Measurements from ENCODE around the gene HGS.
A peak's percentile ranks its signal among the peaks of the same experiment; 100 is the strongest.
"Not testable (repeated sequence)": the region's sequence is repeated elsewhere in the genome, so short reads cannot be mapped to it uniquely, and the experiment has no call there.

The HGS gene

DNA sequence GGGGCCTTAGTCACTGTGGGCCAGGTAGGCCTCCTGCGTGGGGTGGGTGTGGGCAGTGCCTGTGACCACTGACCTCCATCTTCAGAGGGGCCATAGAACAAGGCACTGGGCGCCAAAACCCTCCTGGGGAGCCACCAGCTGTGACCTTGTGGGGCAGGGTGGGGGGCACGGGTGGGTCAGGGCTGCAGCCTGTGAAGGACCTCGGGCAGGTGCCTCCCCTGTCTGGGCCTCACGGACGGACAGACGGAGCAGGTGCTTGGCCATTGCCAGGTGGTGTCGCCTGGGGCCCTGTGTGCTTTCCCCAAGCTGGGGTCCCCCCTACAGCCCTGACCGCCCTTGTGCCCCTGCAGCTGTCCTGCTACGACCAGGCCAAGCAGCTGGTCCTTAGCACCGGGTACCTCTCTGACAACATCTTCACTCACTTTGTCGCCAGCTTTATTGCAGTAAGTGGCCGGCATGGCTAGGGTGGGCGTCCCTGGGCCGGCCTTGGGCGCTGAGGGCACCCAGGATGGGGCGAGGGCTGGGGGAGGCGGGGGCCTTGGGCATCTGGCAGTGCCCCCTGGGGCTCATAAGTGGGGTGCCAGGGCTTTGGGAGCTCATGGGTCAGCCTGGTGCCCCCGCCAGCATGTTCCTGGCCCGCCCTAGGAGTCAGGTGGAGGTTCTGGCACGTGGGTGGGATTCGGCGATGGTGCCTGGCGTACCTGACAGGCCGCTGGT lies 33.4 kb downstream of the HGS start:
- no peak for DNase-seq (ENCODE audit: low read depth in 2 of 2, low spot score in 1 of 2)

DNA sequence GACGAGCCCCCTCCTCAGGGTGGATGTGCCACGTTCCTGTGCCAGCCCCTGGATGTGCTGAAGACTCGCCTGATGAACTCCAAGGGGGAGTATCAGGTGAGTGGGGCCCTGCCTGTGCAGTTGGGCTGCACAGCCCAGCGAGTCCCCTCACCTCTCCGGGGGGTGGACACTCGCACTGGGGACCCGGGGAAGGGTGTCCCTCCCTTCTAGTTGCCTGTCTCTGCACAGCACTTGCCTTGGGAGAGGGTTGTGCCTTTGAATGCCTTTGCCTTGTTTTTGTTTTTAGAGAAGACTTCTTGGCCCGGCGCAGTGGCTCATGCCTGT lies 33.9 kb downstream of the HGS start:
- no peak for DNase-seq (ENCODE audit: low read depth in 2 of 2, low spot score in 1 of 2)

DNA sequence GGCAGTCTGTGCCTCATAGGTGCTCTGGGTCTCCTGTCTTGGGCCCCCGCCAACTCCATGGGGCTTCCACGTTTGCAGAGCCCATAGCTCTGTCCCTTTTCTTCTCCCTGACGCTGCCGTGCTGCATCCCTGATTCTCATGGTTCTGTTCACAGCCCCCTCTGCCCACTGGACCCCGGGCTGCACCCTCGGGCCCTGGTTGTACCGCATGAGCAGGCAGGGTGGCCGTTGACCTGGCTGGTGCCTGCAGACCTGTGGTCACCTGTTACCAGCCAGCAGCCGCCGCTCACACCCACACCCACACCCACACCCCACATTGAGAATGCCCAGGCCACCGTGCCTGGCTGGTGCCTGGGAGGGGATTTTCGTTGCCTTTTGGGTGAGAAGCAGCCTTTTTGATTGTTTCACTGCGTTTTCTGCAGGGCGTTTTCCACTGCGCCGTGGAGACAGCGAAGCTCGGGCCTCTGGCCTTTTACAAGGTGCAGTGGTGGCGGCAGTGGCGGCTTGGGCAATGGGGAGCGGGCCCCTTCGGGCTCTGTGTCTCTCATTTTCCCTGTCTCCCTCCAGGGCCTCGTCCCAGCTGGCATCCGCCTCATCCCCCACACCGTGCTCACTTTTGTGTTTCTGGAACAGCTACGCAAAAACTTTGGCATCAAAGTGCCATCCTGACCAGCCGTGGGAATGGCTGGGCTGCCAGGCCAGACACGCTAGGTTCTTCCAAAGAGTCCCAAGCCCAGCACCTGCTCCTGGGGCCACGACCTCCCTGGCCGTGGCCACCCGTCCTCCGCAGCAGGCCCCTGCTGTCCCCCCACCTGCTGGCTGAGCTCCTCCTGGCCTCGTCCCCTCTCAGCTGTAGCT lies 35.8 kb downstream of the HGS start:
- DNase-seq (ENCODE audit: low read depth in 2 of 2, low spot score in 1 of 2) = no peak

DNA sequence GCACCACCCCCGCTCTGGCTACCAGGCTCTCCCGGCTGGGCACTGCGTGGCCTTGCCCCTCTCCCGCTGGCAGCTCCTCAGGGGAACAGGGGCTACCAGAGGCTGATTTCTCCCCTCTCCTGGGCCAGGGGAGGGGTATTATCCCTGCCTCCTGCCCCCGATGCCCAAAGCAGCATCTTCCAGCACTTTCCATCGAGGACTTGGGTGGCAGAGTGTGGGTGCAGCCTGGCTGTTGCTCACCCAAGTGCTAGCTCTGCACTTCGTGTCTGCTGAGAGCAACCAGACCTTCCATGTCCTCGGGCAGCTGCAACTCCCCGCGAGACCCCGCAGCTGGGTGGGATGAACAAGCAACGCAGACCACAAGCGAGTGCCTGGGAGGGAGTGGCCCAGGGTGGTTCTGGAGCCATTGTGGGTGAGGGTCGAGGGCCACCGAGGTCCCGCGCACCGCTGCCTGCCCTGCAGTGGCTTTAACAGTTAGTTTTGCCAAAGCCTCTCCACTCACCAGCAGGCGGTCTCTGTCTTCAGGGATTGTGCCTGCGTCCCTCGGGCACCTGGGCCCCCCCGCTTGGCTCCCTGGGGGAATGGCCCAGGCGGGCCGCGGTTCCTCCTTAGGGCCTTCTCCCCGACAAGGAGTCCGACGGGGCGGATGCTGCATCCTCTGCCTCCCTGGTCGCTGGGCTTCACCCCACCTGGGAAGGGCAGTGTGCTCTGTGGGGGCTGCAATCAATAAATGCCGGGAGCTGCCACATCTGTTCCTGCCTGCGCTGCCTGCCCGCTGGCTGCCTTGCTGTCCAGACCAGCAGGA lies 36.7 kb downstream of the HGS start:
- no peak for DNase-seq (ENCODE audit: low read depth in 2 of 2, low spot score in 1 of 2)

DNA sequence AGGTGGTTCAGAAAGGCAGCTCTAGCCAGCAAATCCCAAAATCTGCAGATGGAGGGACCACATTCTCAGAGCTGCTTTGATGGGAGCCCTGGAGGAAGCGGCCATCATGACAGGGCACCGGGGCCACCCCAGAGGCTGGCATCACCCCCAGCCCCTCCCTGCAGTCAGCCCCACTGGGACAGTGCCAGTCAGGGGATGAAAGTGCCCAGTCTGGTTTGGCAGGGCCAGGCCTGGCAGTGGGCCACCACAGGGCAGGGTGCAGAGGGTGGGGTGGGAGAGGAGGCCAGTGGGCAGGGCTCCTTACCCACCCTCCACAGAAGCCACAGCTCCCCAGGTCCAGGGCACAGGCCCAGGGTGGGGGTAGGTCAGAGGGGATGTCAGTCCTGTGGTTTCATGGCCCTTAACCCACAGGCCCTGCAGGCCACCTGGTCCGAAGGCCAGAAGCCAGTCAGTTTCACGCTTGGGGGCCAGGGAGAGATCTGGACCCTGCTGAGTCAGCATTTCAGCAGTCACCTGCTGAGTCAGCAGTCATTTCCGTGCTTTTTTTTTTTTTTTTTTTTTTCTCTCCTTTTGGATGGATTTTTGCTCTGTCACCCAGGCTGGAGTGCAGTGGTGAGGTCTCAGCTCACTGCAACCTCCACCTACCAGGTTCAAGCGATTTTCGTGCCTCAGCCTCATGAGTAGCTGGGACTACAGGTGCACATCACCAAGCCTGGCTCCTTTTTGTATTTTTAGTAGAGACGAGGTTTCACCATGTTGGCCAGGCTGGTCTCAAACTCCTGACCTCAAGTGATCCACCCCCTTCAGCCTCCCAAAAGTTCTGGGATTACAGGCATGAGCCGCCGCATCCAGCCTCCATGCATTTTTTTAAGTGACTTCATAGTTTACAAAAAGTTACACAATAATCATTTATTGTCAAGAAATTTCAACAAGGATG lies 38.6 kb downstream of the HGS start:
- DNase-seq (ENCODE audit: low read depth in 2 of 2, low spot score in 1 of 2) = no peak

DNA sequence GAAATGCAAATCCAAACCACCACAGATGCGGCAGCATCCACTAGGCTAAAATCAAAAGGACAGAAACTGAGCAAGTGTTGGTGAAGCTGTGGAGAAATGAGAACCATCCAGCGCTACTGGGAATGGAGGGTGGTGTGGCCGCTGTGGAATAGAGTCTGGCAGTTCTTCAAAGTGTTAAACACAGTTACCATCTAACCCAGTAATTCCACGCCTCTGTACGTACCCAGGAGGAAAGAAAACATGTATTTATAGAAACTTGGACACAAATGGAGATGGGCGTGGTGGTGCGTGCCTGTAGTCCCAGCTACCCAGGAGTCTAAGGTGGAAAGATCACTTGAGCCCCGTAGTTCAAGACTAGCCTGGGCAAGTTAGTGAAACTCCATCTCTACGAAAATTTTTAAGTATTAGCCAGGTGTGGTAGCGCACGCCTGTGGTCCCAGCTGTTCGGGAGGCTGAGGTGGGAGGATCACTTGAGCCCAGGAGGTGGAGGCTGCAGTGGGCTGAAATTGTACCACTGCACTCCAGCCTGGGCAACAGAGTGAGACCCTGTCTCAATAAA lies 39.9 kb downstream of the HGS start:
- no peak for DNase-seq (ENCODE audit: low read depth in 2 of 2, low spot score in 1 of 2)

DNA sequence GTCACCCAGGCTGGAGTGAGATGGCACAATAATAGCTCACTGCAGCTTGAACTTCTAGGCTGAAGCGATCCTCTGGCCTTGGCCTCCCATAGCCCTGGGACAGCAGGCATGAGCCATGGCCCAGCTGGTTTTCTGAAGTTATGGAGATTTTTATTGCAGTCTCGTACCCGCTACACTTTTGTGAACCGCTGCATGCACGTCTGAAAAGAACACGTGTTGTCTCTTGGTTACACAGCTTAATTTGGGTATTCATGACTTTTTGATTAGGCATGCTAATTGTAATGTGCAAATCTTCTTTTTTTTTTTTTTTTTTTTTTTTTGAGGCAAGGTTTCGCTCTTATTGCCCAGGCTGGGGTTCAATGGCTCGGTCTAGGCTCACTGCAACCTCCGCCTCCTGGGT lies 41.6 kb downstream of the HGS start:
- no peak for DNase-seq (ENCODE audit: low read depth in 2 of 2, low spot score in 1 of 2)

DNA sequence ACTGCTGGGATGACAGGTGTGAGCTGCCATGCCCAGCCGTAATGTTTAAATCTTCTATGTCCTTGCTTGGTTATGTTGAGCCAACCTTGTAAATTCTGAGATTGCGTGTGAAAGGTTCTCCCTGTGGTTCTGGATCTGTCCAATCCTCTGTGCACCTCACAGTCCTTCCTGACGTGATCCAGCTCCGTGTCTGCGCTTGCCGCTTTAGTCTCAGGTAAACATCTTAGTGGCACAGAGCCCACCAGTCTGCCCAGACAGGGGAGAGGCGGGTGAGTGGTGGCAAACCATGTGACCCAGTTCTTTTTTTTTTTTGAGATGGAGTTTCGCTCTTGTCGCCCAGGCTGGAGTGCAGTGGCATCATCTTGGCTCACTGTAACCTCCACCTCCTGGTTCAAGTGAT lies 42.2 kb downstream of the HGS start:
- DNase-seq (ENCODE audit: low read depth in 2 of 2, low spot score in 1 of 2) = no peak

DNA sequence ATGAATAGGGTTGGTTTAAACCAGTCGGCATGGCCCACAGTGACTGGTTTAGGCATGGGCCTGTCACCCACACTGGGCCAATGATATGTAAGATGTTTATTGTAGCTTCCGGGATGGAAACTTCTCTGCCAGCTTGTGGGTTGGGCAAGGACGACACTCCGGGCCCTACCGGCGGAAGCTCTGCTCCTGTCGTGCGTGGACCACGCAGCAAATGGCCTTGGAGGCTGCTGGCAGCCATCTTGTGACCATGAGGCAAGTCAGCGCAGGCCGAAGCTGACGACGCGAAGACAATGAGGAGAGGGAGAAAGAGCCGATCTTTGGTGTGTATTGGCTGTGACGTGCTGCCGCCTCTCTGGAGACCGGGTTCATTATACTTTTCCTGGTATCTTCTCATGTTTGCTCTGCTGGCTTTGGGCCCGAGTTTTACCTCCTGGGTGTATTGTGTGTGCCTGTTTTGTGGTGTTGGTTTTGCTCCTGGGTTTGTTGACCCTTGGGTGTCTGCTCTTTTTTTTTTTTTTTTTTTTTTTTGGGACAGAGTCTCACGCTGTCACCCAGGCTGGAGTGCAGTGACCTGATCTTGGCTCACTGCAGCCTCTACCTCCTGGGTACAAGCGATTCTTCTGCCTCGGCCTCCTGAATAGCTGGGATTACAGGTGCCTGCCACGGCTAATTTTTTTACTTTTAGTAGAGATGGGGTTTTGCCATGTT lies 43.7 kb downstream of the HGS start:
- no peak for DNase-seq (ENCODE audit: low read depth in 2 of 2, low spot score in 1 of 2)

DNA sequence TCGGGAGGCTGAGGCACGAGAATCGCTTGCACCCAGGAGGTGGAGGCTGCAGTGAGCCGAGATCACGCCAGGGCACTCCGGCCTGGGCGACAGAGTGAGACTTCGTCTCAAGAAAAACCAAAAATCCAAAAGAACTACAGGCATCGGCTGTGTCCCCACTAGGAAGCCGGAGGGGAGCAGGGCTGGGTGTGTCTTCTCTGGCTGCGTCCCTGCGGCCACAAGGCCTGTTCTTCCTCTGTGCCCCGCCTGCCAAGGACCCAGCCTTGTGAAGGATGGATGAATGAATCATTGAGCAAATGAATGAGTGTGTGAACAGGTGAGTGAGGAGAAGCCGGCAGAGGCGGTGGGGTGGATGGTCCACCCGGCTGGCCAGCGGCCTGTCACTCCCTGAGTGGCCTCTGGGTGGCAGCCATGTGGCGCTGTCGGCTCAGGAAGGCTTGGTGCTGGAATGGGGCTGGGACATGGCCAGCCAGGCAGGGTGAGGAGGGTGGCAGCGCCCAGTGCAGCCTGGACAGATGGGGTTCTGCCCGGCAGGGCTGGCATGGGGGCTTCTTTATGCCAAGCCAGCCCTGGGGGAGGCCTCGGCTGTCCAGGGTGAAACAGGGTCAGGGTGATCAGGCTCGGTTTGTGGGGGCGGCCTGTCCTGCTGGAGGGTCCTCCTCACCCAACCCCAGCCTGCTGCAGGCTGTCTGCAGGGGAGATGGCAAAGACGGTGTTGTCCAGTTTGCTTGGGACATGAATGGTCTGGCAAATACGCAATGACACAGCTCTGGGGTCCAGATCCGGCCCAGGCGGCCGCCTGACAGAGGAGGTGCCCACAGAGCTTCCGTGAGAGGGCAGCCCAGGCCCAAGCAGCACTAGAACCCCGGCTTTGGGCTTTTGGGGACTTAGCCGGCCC lies 49.9 kb downstream of the HGS start:
- DNase-seq (ENCODE audit: low read depth in 2 of 2, low spot score in 1 of 2) = peak; percentile 25 to 26

DNA sequence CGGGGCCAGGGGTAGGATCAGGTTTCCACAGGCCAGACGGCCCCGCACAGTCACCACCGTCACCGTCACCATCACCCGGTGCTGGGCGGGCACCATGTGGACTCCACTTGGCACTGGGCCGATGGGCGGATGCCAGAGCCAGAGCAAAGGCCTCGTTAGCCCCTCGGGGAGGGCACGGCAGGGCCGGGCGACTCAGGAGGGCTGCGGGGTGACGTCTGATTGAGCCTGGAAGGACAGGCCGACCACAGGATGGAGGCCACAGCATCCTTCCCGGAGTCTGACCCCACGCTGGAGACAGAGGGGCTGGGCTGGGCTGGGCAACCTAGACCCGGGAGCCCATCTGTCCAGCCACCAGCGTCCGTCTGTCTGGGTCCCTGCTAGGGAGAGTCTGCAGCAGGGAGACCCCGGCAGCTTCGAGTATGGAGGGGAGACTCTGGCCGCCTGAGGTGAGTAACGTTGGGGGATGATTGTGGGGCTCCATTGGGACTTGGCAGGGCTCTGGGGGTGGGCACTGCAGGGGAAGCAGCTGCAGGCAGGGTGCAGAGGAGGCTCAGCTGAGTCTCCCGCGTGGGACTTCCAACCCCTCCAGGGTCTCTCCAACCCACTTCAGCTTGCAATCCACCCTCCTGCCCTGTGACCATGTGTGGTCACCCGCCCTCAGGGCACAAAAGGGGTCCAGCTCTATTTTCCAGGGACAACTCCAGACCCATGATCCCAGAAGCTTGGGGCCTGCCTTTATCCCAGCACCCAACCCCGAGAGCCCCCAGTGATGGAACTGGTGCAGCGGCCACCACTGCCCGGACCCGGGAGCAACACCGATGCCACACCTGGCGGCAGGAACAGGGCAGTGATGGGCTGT lies 50.8 kb downstream of the HGS start:
- DNase-seq (ENCODE audit: low read depth in 2 of 2, low spot score in 1 of 2) = no peak

DNA sequence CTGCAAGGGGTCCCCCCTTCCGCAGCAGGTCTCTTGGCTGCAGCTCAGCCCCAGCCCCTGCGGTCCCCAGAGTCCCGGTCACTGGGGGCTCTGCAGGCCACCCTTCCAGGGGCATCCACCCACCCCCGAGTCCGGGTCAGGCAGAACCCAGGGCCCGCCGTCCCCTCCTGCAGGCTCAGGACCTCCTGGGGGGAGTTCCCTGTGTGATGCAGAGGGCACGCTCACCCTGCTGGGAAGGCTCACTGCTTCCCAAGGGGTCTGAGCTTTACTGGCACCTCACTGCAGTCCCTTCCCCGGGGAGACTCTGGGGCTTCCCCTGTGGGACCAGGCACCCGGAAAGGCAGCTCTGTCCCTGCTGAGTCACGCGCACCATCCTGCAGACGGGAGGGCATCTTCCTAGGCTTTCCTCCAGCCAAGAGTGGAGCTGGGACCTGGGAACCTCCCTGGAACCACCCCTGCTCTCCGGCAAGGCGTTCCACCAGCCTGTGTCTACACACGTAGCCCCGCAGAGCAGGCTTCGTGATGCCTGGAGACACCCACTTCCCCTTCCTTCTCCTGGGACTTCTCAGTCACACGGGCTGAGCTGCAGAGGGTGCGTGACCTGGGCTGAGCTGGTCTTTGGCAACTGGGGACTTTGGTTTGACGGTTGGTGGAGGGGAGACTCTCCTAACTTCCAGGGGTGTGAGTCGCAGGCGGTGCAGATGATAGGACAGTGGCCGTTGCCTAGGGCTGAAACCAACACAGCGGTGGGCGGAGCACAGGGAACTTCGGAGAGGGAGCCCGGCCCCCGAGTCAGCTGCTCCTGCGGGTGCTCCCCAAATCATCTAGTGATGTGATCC lies 51.7 kb downstream of the HGS start:
- no peak for DNase-seq (ENCODE audit: low read depth in 2 of 2, low spot score in 1 of 2)

DNA sequence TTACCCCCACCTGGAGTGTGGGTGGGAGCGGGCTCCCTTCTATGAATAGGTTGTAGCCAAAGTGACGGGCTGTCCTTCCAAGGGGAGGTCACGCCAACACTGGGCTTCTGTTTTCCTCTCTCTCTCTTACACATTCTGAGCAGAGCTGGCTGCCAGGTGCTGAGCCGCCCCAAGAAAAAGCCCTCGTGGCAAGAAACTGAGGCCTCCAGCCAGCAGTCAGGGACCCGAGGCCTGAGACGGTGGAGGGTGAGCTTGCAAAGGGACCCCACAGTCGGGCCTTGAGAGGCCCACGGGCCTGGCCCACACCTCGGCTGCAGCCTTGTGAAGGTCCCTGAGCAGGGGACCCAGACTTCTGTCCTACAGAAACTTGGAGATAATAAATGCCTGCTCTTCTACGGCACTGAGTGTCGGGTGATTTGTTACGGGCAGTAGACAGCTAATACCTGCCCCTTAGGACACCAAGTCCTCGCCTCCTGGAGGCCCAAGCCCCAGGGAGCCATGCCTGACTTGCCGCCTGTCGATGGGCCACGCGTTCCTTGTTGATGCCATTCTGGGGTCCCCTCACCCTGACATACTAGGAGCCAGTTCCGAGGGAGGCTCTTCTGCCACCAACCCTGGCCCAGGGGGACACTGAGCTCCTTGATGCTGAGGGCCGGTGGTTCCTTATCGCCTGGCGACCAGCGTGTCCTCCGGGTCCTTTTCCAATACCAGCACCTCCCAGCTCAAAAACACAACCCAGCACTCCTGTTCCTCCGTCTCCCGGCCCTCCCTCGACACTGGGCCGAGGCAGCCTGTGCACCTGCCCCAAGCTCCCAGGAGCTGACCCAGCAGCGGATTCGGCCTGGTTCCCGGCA lies 54.4 kb downstream of the HGS start:
- no peak for DNase-seq (ENCODE audit: low read depth in 2 of 2, low spot score in 1 of 2)

DNA sequence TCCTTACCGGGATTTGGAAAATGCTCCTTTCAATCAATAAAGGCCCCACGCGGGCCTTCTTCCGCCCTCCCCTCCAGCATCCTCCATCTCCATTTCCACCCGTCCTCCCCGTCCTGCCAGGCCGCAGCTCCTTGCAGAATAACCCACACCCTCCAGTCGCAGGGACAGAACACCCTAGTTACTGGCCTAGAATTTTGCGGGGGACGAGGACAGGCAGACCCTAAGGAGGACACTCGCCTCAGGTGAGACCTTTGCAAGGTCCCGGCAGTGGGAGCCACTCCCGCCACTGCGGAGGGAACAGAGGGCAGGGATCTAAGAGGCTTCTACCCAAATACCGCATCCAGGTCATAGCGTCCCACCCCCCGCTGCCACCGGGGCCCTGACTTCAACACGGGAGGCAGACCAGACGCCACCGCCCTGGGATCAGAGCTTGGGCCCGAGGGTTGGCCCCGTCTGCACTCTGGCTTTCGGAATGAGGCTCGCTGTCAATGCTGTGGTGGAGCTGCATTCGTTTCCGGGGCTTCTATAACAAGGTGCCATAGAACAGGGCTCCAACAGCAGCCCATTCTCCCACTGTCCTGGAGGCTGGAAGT lies 55.1 kb downstream of the HGS start:
- no peak for DNase-seq (ENCODE audit: low read depth in 2 of 2, low spot score in 1 of 2)

DNA sequence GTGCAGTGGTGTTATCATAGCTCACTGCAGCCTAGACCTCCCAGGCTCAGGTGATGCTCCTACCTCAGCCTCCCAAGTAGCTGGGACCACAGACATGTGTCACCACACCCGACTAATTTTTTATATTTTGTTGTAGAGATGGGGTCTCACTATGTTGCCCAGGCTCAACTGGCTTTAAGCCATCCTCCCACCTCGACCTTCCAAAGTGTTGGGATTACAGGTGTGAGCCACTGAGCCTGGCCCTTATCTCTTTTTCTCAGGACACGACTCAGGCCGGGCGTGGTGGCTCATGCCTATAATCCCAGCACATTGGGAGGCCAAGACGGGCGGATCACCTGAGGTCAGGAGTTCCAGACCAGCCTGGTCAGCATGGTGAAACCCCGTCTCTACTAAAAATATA lies 55.8 kb downstream of the HGS start:
- DNase-seq (ENCODE audit: low read depth in 2 of 2, low spot score in 1 of 2) = not testable (repeated sequence)

Measured in stimulated activated CD8-positive, alpha-beta memory T cell treated with anti-CD3 and anti-CD28 coated beads, Interleukin-4, amount 100 ng/mL, for 4 hours (primary cell).